CD4-positive, alpha-beta T cell treated with Interleukin-17A for 4 hours (primary cell): ENCODE data around the gene IKBKG.
A peak's percentile ranks its signal among the peaks of the same experiment; 100 is the strongest.
"Not testable (repeated sequence)": the region's sequence is repeated elsewhere in the genome, so short reads cannot be mapped to it uniquely, and the experiment has no call there.

Source experiments
- DNase-seq: peaks from one replicate; pipeline ENCODE4 v3.0.0-alpha.2; 2020; ENCODE audit warnings: mixed read lengths

The IKBKG gene

DNA sequence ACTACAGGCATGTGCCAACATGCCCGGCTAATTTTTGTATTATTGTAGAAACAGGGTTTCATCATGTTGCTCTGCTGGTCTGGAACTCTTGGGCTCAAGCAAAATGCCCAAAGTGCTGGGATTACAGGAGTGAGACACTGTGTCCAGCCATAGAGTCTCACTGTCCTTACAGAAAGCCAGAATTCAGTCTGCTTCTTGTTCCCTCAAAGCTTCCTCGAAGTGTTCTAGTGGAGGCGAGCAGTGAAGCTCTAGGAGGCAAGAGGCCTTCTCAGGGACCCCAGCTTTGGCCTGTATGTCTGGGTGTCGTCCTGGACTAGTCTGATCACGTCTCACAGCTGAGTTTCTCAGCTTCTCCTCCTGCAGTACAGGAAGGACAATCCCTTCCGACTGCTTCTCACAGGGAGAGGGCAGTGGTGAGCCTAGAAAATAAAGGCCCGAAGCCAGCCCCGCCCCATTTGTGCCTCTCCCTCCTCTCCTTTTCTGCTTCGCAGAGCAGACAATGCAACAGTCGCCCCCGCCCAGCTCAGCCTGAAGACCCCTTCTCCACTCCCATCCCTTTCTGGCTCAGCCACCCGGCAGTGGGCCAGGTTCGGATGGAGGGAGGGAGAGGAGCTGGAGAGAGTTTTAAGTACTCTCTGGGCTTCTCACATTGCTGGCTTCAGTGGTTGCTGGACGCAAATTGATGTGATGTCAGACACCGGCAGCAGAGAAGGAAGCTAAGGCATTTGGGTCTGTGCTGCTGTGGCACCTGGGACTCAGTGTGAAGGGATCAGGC is 20.3 kb upstream of the IKBKG start:
- peak; percentile 76 for DNase-seq

DNA sequence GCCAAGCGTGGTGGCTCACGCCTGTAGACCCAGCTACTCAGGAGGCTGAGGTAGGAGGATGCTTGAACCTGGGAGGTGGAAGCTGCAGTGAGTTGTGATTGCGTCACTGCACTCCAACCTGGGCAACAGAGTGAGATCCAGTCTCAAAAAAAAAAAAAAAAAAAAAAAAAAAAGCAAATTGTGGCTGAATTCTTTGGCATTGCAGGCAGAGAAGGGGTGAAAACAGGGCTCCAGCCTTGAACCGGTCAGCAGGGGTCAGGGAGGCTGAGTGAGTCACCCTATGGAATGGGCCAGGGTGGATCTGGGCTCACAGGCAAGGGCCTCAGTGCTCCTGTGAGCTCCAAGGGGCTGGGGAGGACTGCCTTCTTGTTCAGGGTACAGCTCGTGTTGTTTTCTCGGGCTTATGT is 18.2 kb upstream of the IKBKG start:
- no peak for DNase-seq

DNA sequence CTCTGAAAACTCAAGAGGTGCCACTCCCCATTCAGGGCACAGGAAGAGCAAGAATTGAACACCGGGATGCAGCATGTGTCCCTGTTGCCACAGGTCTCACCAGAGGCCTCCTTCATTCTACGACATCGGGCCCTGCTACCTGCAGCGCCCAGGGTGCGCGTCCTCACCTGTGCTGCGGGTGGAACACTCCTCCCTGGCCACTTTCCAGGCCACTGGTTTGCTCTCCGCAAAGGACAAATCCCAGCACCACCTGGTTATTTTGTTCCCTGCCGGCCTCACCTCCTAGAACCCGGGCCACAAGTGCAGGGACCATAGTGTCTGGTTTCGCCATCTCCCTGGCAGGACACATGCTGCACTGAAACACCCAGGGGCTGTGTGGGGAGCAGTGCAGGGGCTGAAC is 17.1 kb upstream of the IKBKG start:
- DNase-seq, result no peak

DNA sequence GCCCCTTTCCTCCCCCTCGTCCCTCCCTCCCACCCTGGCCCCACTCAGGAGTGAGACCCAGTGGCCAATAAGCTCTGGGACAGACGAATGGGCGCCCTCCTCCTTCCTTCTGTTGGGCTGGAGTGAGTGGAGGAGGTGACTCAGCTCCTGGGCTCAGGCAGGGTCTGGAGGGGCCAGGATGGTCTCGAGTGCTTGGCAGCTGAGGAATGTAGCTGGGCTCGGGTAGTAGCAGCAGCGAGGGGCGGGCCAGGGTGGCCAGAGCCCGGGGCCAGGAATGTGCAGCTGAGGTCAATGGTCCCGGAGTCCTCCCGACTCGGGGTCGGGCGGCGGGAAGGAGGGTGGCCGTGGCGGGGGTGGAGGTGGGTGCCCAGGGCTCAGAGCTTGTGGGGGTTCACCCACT is 15.8 kb upstream of the IKBKG start:
- DNase-seq, result no peak

GRCh38 chrX:154532690-154533089 is 14.7 kb upstream of the IKBKG start:
- no peak for DNase-seq

DNA sequence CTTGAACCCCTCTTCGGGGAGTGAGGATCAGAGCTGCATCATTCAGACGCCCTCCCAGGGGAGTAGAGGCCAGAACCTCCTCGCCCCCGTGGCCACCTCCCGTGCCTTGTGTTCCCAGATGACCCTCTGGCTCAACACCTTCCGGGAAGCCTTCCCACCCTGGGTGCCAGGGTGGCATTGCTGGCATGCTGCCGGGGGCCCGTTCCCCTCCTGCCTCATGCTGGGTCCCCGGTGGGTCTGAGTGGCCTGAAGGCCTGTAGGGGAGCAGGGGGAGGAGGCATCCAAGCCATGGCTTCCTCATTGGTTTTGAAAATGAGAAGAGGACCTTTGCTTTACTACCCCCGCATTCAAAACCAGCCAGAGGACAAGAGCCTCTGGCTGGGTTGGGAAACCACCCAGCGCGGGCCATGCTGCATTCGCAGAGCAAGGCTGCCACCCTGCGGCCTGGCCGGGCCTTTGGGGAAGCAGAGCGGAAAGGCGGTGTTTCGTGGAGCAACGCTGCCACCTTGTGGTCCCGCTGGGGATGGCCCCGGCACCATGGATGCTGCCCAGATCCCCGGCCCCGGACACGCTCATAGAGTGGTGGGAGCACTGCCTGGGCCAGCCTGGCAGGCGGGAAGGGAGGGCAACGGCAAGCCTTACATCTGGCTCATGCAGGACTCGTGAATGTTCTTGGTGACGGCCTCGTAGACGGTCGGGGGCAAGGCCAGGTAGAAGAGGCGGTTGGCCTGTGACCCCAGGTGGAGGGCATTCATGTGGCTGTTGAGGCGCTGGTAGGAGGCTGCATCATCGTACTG is 12.7 kb upstream of the IKBKG start:
- DNase-seq, result peak; percentile 93

- no peak for DNase-seq
Observed at GRCh38 chrX:154535892-154536291, 11.5 kb upstream of the IKBKG start.

- DNase-seq, result no peak
Observed at GRCh38 chrX:154539077-154539476, 8.3 kb upstream of the IKBKG start.

GRCh38 chrX:154540365-154540764 is 7.1 kb upstream of the IKBKG start:
- DNase-seq, result not testable (repeated sequence)

GRCh38 chrX:154540897-154541535 is 6.4 kb upstream of the IKBKG start:
- DNase-seq, result no peak

DNA sequence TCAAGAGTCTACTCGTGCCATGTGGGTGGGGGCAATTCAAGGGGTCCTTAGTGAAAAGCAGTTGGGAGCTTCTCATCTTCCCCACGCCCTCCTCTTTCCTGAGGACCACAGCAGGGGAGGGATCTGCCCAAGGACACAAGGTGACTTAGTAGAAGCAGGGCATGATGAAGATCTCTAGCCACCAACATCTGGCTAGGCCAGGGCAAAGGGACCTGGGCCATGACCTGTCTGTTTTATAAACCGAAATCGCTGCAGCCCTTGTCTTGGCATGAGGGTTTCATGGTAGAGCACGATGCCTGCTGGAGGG is 5.9 kb upstream of the IKBKG start:
- no peak for DNase-seq

DNA sequence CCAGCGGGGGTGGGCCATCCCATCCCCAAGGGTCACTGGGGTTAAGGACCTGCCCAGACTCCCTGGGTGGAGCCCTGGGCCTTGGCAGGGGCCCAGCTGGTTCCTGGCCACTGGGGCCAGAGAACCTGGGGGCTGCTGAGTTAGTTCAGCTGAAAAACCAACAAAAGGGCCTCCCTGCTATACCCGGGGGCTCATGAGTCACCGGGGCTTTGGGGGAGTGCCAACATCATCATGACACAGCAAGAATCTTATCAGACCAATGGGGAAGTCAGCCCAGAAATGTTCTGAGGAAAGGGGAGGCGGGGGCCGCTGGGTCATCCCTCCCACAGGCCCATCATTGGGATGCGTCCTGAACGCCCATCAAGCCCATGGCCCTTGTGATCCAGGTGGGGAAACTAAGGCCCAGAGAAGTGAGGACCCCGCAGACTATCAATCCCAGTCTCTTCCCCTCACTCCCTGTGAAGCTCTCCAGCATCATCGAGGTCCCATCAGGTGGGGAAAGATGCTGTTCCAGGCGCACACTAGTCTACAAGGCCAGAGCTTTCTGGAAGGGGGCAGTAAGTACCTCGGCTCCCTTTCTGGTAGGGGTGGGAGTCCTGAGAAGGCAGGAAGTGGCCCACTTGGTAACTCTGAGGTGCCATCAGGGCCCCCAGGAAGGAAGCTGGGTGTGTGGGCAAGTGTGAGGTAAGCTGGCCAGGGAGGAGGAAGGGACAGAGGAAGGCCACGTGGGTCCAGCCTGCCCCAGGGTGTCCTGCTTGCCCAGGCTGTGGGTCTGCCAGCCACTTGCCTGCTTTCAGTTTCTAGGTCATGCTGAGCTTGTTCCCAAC is 5.3 kb upstream of the IKBKG start:
- peak; percentile 49 for DNase-seq

GRCh38 chrX:154542723-154543424 is 4.5 kb upstream of the IKBKG start:
- DNase-seq, result no peak

- no peak for DNase-seq
Observed at GRCh38 chrX:154545673-154546274, 1.6 kb upstream of the IKBKG start.

DNA sequence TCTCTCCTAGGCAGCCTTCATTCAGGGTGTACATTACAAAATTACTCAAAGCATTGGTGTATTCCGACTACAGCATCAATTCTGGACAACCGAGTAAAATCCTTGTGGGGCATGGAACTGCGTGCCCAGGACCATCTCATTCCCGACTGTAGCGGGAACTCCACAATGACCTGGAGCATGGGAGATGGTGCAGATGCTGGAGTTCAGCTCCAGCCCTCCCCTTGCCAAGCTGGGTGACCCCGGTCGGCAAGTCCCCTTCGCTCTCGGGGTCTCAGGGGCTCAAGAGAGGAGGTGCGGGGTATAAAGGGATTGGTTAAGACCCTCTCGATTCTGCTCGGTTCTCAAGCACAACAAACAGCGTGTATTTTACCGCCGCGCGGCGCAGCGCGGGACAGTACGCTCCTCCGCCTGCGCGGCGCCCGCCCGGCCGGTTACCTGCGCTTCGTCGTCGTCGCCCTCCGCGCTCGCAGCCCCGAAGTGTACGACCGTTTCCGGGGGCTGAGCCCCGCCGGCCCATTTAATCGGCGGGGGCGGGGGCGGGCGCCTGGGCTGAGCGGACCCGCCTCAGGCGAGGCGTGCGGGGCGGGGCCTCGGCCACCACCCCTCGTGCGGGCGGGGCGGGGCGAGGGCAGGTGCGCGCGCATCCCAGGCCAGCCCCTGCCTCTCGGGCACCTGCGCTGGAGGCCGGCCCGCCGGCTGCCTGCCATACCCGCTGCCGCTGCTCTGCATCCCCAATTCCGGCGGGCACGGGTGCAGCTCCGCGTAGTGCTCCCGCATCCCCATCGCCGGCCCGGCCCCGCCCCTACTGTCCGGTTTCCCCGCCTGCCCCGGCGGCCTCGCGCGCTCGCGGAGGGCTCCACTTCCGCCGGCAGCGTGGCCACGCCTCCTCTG is 821 bp upstream of the IKBKG start, which contains the start of gene G6PD:
Gene G6PD, minus strand, starts transcription at position 493 of the 891 bp plus-strand sequence. CDS start 691 bp downstream, outside the sequence.
- DNase-seq, result peak; percentile 88

DNA sequence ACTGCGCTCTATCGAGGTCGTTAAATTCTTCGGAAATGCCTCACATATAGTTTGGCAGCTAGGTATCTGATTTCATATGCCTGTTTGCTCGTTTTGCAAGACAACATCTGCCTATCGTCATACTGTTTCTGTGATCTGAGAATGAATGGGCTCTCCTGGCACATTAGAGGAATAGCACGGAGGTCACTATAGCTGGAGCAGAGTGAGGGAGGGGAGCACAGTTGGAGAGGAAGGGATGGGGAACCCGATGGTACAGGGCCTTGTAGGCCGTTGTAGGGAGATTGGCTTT is 552 bp downstream of the IKBKG start:
- no peak for DNase-seq

DNA sequence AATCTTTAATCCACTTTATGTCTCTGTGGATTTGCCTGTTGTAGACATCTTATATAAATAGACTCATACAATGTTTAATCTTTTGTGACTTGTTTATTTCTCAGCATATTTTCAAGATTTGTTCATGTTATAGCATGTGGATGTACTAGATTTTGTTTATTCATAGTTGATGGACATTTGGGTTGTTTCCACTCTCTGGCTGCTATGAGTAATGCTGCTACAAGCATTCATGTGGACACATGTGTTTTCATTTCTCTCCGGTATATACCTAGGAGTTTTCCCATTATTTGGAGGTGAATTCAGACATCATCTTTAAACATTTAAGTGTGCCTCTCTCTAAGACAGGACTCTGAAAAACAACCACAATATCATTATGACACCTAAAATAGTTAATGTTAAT is 2.3 kb downstream of the IKBKG start:
- no peak for DNase-seq

DNA sequence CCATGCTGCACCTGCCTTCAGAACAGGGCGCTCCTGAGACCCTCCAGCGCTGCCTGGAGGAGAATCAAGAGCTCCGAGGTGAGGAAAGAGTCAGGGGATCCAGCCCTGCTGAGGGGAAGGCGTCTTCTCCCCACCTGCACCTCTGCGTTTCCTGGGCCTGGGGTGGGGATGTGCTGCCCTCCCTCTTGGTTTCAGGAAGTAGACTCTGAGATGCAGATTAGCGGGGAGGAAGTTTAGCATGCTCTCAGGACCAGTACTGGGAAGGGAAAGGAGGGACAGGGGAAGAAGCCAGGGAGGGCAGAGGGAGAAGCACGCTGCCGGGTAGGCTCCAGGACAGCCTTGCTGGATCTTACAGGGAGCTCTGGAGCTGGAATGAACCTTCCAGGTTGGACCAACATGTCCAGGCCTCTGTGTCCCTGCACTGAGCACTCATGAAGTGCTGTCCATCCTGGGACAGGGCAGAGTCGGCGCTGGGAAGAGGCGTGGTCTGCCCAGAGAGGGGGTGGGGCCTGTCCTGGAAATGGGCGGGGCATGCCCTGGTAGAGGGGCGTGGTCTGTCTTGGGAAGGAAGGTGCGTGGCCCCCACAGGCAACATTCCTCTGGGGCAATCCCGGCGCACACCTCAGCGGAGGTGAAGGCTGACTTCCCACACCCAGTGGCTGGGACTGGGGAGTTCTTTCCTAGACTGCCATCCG is 4.8 kb downstream of the IKBKG start:
- not testable (repeated sequence) for DNase-seq

DNA sequence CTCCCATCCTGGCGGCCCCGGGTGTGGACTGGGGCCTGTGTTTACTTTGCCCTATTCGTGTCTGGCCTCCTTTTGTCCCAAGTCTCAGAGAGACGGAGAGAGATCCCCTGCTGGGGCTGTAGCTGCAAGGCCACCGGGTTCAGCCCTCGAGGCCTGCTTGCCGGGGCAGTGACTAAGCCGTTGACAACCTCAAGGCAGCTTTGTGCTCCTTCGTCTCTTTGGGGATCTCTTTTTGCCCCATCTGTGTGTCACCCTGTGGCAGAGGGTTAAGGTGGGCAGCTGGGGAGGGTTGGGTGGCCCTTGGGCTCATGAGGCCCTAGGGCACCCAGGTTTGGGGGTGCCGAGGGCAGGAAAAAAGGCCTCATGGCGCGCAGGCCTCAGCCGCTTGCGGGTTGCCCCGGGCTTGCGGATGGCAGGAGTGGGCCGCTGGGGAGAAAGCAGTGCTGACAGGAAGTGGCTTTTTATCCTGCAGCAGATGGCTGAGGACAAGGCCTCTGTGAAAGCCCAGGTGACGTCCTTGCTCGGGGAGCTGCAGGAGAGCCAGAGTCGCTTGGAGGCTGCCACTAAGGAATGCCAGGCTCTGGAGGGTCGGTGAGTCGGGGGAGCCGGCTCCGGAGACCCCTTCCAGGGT is 10.8 kb downstream of the IKBKG start:
- not testable (repeated sequence) for DNase-seq

DNA sequence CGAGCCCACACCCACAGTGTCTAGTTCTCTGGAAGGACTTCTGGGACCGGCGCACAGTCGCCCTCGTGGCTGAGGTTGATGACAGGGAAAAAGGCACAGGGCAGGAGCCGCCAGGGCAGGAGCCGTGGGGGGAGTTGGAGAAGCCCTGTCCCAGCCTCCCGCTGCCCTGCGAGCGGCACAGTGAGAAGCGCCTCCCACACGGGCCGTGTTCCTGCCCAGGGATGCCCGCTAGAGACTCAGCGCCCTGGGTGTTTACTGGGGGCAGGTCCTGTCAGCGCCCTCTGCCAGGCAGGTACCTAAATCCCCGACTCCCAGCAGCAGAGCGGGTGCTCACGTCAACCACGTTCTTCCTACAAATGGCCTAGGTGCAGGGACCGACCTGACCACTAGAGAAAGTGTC is 11.5 kb downstream of the IKBKG start:
- DNase-seq, result not testable (repeated sequence)
